ENCODE measurements around the gene PRG2. TPM values are rescaled to one million over a fixed set of nuclear protein-coding genes. Genes with fewer than 3 reads are reported as not detected.

The PRG2 gene
- total RNA-seq, 2 donors from 2014 or later, result 0.55 to 0.92 TPM

DNA sequence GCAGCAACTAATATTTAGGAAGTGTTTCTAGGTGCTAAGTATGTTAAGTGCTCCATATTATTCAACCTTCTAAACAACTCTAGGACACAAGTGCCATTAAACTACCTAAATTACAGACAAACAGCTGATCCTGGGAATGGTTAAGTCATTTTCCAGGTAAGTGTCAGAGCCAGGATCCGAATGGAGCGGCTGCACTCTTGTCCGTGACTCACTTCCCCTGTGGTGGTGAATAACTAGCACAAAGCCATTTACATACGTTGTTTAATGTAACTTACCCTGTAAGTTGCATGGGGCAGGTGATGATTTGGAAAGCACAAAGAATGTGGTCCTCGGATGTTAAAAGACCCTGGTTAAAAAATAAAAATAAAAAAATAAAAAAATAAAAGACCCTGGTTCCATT is 8.8 kb upstream of the PRG2 start:
- Mint-ChIP-seq H3K4me1 (no peaks in the 10 kb centered on the region), H3K27ac (no peak overlapping the region), H3K27me3 (no peaks in the 10 kb centered on the region), H3K36me3 (ENCODE audit: low read depth) (no peaks in the 10 kb centered on the region), H3K4me3 (no peak overlapping the region)
- DNase-seq (no peak), ATAC-seq (no peak)
- no peaks in the 10 kb centered on the region for H3K9me3 ChIP-seq (ENCODE audit: control insufficient read depth, low read length, poor library complexity, severe bottlenecking)

DNA sequence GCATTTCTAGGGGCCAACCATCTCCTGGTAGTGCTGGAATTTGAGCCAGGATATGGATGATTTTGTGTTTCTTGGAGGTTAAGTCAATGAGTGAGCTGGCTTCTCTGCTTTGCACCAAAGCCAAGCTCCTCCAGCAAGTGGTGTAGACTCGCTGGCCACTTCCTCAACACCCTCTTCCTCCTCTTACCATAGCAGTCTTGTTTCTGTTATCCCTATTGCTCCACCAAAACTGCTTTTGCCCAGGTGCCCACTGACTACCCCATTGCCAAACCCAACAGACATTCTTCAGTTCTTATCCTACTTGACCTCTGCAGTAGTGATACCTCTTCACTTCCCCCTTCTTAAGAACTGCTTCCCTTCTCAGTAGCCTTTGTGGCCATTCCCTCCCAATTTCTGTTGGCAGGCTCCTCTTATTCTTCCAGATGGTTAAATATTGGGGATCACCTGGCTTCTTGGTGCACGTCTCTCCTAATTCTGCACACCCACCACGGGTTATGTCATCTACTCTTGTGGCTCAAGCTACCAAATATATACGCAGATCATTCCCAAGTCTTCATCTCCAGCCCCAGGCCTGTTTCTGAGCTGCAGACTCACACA is 7.0 kb upstream of the PRG2 start:
- H3K27me3 Mint-ChIP-seq, result no peaks in the 10 kb centered on the region
- no peaks in the 10 kb centered on the region for H3K36me3 Mint-ChIP-seq (ENCODE audit: low read depth)
- DNase-seq, result no peak
- no peaks in the 10 kb centered on the region for H3K4me1 Mint-ChIP-seq
- H3K4me3 Mint-ChIP-seq, result no peak overlapping the region
- H3K9me3 ChIP-seq (ENCODE audit: control insufficient read depth, low read length, poor library complexity, severe bottlenecking), result no peaks in the 10 kb centered on the region
- no peak for ATAC-seq
- no peak overlapping the region for H3K27ac Mint-ChIP-seq

DNA sequence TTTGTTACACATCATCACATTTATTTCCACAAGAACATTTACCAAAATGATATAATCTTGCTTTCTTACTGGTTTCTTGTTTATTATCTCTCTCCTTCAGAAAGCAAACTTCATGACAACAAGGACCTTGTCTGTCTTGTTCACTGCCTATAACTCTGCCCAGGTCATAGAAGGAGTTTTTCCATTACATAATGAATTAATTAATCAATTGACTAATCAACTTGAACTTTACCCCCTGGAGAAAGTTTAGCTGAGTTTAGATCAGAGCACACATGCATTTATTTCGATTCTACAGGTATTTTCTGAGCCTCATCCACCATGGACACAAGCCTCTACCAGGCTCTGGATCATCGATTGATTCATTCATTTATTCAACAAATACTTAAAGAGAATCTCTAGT is 6.3 kb upstream of the PRG2 start:
- no peak for ATAC-seq
- Mint-ChIP-seq H3K36me3 (ENCODE audit: low read depth) (no peaks in the 10 kb centered on the region), H3K27me3 (no peaks in the 10 kb centered on the region), H3K27ac (no peak overlapping the region), H3K4me3 (no peak overlapping the region), H3K4me1 (no peaks in the 10 kb centered on the region)
- no peak for DNase-seq
- no peaks in the 10 kb centered on the region for H3K9me3 ChIP-seq (ENCODE audit: control insufficient read depth, low read length, poor library complexity, severe bottlenecking)

DNA sequence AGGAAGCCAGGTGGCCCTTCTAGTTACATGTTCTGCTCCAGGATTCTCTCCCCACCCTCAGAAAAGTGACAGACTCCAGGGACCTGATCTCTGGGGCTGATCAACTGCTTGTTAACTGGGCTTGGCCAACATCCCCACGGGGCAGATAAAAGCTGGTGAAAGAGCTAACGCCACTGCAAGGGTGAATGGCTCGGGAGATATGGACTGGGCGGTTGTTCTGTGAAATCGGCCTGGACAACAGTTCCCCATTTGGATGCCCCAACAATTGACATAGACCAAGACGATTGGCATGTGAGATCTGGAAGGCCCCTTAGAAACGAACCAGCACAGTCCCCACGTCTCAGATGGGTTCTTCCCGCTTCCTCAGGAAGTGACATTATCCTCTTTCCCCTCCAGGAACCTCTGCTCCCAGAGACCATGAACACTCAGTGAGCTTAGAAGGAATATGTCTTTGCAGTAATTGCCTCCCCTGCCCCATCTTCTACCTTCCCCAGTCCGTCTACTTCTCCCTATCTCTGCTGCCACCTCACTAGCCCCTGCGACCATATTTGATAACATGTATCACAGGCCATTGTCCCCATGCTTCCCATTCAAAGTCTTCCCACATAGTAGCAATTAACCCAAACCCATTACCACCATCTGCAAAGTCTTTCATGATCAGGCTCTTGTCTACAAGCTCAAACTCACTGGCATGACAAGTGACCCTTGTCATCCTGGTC is 5.6 kb upstream of the PRG2 start:
- Mint-ChIP-seq H3K27me3 (no peaks in the 10 kb centered on the region), H3K27ac (no peak overlapping the region), H3K4me1 (no peaks in the 10 kb centered on the region), H3K4me3 (no peak overlapping the region), H3K36me3 (ENCODE audit: low read depth) (no peaks in the 10 kb centered on the region)
- no peaks in the 10 kb centered on the region for H3K9me3 ChIP-seq (ENCODE audit: control insufficient read depth, low read length, poor library complexity, severe bottlenecking)
- no peak for ATAC-seq
- no peak for DNase-seq

DNA sequence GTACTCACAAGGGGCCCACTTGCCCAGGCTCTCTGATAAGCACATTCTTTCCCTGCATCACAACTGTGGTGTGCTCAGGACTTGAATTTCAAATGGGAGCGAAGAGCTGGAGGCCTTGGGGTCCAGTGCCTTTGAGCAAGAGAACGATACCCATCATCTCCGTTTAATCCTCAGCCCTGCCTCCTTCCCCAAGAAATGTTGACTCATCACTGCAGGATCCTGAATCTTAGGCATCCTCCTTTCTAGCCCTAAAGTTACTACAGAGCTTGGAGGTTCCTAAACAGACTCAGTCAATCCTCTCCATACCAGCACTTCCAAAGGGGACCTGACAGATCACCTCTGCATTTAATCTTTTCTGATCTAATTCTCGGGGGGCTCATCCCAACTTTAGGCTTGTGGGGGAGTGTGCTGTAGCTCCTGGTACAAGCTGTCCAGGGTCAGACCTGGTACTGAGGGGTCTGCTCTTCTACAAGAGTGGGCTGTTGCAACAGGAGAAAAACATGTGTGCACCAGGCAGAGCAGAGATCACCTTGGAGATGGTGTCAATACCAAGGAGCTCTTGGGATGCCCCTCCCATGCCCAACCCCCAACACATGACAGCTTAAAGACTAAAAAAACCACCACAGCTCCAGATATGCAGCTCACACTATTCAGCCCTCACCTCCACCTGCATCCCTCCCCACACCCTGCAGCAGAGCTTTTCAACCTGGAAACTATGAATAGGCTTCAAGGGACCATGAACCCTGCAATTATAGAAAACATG is 3.9 kb upstream of the PRG2 start:
- H3K27ac Mint-ChIP-seq, result no peak overlapping the region
- no peak for ATAC-seq
- no peaks in the 10 kb centered on the region for H3K9me3 ChIP-seq (ENCODE audit: control insufficient read depth, low read length, poor library complexity, severe bottlenecking)
- no peaks in the 10 kb centered on the region for H3K36me3 Mint-ChIP-seq (ENCODE audit: low read depth)
- DNase-seq, result no peak
- H3K4me3 Mint-ChIP-seq, result no peak overlapping the region
- peaks cover 3% of the 10 kb centered on the region for H3K27me3 Mint-ChIP-seq
- no peaks in the 10 kb centered on the region for H3K4me1 Mint-ChIP-seq

DNA sequence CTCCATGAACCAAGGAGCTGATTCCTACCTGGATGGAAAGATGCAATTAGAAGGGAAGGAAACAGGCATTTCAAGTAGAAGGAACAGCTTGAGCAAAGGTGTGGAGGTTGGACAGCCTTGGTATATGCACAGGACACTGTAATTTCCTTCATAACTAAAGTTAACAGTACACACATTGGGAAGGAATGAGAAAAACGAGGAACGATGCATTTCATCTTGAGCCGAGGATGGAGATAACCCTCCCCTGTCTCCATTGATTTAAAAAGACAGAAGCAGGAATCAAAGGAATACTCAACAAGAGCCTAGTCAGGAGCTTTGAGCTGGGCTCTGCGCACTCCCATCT is 2.3 kb upstream of the PRG2 start:
- H3K36me3 Mint-ChIP-seq (ENCODE audit: low read depth), result no peaks in the 10 kb centered on the region
- no peaks in the 10 kb centered on the region for H3K9me3 ChIP-seq (ENCODE audit: control insufficient read depth, low read length, poor library complexity, severe bottlenecking)
- ATAC-seq, result no peak
- peaks cover 8% of the 10 kb centered on the region for H3K27me3 Mint-ChIP-seq
- H3K4me3 Mint-ChIP-seq, result no peak overlapping the region
- no peak overlapping the region for H3K27ac Mint-ChIP-seq
- H3K4me1 Mint-ChIP-seq, result no peaks in the 10 kb centered on the region
- DNase-seq, result no peak

DNA sequence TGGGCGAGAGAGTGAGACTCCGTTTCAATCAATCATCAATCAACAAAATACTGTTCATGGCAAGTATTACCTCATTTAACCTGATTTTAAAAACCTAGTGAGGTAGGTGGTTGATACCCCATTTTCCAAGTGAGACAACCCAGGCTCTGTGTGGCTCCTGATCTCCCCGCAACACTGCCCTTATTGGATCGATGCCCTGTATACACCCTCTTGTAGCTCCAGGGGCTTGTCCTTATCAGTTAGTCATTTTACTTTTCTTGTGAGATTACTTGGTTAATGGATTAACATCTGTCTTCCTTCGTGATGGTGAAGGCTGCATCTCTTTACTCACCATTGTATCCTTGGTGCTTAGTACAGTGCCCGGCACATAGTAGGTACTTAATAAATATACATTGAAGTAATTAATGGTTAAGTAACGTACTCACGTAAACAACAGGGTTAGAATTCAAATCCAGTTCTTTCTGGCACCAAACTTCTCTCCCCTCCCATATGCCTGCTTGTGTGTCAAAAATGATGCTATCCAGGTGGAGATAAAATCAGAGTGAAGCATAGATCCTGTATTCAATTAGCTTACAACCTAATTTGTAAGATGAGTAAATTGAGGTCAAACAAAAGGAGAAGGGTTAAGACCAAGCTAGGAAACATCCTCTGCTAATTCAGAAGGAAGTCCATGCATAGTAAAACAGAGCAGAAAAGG is 1.8 kb upstream of the PRG2 start:
- DNase-seq (no peak), ATAC-seq (no peak)
- Mint-ChIP-seq H3K36me3 (ENCODE audit: low read depth) (no peaks in the 10 kb centered on the region), H3K4me1 (no peaks in the 10 kb centered on the region), H3K4me3 (no peak overlapping the region), H3K27me3 (peaks cover 8% of the 10 kb centered on the region), H3K27ac (no peak overlapping the region)
- H3K9me3 ChIP-seq (ENCODE audit: control insufficient read depth, low read length, poor library complexity, severe bottlenecking), result no peaks in the 10 kb centered on the region

DNA sequence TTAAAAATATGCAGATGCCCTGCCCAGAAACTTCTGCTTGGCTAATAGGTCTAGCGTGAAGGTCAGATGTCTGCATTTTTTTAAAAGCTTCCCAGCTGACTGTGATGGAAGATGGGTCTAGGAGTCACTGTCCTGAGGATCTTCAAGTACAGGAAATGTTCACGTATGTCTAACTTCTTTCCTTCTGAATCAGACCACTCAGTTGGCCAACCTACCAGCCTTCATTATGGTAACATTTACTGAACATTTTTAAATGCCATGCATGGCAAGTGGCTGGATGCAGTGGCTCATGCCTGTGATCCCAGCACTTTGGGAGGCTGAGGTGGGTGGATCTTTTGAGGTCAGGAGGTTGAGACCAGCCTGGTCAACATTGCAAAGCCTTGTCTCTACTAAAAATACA is 1.1 kb upstream of the PRG2 start:
- Mint-ChIP-seq H3K27ac (no peak overlapping the region), H3K36me3 (ENCODE audit: low read depth) (no peaks in the 10 kb centered on the region), H3K4me1 (no peaks in the 10 kb centered on the region), H3K27me3 (peaks cover 8% of the 10 kb centered on the region), H3K4me3 (no peak overlapping the region)
- ATAC-seq (no peak), DNase-seq (no peak)
- no peaks in the 10 kb centered on the region for H3K9me3 ChIP-seq (ENCODE audit: control insufficient read depth, low read length, poor library complexity, severe bottlenecking)

DNA sequence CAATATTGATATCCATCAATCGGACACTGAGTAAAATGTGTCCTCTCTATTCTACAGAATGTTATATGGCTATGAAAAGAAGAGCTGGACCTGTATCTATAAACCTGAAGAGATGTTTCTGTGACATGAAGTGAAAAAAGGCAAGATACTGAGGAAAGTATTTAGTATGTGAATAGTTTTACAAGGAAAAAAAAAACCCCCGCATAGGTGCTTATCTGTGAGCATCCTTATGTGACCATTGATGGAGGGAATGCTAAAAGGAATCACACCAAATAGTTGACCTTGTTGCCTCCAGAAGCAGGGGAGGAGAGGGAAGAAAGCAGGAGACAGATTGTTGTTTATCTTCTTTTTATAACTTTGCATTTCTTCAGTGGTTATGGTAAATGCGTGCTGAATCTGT is 661 bp upstream of the PRG2 start:
- DNase-seq (no peak), ATAC-seq (no peak)
- H3K36me3 Mint-ChIP-seq (ENCODE audit: low read depth), result no peaks in the 10 kb centered on the region
- peaks cover 8% of the 10 kb centered on the region for H3K27me3 Mint-ChIP-seq
- no peaks in the 10 kb centered on the region for H3K4me1 Mint-ChIP-seq
- no peaks in the 10 kb centered on the region for H3K9me3 ChIP-seq (ENCODE audit: control insufficient read depth, low read length, poor library complexity, severe bottlenecking)
- no peak overlapping the region for H3K27ac Mint-ChIP-seq
- H3K4me3 Mint-ChIP-seq, result no peak overlapping the region

DNA sequence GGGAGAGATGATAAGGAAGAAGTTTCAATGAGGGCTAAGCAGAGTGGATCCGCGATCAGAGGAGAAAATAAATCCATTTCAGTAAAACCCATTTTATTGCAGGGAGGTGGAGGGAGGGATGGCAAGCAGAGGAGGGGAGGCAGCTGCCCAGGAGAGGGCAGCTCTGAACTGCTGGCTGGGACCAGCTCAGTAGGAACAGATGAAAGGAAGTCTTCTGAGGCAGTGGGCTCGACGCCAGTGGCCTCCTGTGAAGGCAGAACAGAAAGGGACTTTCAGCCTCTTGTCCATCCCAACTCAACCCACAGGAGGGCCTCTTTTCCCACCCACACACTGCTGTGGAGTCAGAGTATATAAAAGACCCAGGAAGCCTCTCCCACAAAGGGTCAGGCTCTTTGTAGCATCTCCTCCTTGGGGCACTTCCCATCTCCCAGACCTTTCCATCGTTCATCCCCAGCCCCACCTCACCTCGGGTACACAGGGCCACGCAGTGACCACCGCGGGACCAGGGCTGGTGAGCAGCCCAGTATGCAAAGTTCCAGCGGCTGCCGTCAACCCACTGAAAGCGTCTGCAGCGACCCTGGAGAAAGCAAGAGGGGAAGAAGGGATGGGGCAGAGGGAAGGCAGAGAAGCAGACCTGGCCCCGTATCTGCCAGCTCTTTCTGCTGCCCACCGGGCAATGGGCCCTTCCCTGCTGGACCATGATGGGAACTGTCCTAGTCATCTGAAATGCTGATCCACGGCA is 3.0 kb downstream of the PRG2 start:
- no peak overlapping the region for H3K4me3 Mint-ChIP-seq
- H3K36me3 Mint-ChIP-seq (ENCODE audit: low read depth), result no peaks in the 10 kb centered on the region
- no peaks in the 10 kb centered on the region for H3K9me3 ChIP-seq (ENCODE audit: control insufficient read depth, low read length, poor library complexity, severe bottlenecking)
- H3K27ac Mint-ChIP-seq, result no peak overlapping the region
- ATAC-seq (no peak), DNase-seq (no peak)
- no peaks in the 10 kb centered on the region for H3K4me1 Mint-ChIP-seq
- H3K27me3 Mint-ChIP-seq, result peaks cover 13% of the 10 kb centered on the region

DNA sequence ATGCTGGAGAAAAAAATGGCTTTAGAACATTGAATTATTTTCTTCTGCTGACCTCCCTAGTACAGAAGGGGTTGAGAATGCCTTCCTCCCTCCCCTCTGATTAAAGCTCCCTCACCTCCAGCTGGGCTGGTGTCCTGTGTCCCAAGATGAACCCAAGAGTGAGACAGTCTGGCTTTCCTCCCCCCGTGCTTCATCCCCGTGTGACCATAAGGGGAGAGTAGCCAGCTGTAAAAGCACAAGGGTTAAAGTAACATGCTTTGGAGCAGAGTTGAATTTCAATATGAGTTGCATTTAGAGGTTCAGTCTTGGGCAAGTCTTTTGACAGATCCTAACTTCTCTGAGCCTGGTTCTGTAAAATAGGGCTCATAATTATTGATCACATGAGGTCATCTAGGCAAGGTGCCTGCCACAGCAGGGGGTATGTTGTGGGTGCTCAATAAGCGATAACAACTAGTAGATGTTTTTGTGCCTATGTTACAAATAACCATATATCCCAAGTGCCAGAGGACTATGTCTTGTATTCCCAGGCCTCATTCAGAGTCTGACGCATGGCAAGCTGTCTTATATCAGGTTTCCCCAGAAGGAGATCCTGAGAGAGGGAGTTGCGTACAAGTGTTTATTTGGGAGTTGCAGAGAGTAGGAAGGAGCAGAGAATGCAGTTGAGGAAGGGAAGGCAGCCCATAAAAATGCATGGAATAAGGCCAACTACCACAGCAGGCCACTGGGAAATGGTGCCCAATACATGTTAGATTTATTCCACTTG is 4.1 kb downstream of the PRG2 start:
- Mint-ChIP-seq H3K36me3 (ENCODE audit: low read depth) (no peaks in the 10 kb centered on the region), H3K4me1 (no peaks in the 10 kb centered on the region), H3K4me3 (no peak overlapping the region), H3K27me3 (peaks cover 20% of the 10 kb centered on the region), H3K27ac (no peak overlapping the region)
- DNase-seq, result no peak
- no peaks in the 10 kb centered on the region for H3K9me3 ChIP-seq (ENCODE audit: control insufficient read depth, low read length, poor library complexity, severe bottlenecking)
- no peak for ATAC-seq

DNA sequence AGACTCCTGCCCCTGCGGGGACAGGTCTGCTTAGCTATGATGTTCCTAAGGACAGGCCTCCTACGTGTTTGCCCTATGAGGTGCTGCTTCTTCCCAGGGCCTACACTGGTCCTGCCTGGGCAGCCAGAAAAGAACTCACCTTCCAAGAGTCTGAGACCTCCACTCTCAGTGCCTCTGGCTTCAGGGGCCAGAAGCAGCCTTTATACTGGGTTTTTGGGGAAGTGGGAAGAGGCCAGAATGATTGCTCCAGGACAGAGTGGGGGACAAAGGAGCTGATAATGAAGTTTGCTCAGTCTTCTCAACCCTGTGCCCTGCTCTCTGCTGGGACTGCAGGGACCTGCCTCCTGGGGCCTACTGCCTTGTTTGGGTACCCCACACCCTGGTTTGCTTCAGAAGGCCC is 9.5 kb downstream of the PRG2 start, which contains the start of gene PRG3:
PRG3 (minus strand) TSS at position 176 of the 400 bp plus-strand sequence. CDS start 442 bp downstream, outside the sequence.
- H3K36me3 Mint-ChIP-seq (ENCODE audit: low read depth), result no peaks in the 10 kb centered on the region
- DNase-seq (no peak), ATAC-seq (no peak)
- H3K27me3 Mint-ChIP-seq, result peaks cover 28% of the 10 kb centered on the region
- no peaks in the 10 kb centered on the region for H3K4me1 Mint-ChIP-seq
- no peak within 1 kb of the TSS for H3K27ac Mint-ChIP-seq
- H3K9me3 ChIP-seq (ENCODE audit: control insufficient read depth, low read length, poor library complexity, severe bottlenecking), result no peaks in the 10 kb centered on the region
- no peak within 1 kb of the TSS for H3K4me3 Mint-ChIP-seq

Data from T-helper 17 cell (primary cell).